Measurements from ENCODE around the gene FAM107B. TPM values are rescaled to one million over a fixed set of nuclear protein-coding genes. Genes with fewer than 3 reads are reported as not detected.
"Not testable (repeated sequence)": the region's sequence is repeated elsewhere in the genome, so short reads cannot be mapped to it uniquely, and the experiment has no call there.

Gene FAM107B
- total and polyA plus RNA-seq, 7 experiments from 2014 or later, result 167 to 236 (median 211) TPM

DNA sequence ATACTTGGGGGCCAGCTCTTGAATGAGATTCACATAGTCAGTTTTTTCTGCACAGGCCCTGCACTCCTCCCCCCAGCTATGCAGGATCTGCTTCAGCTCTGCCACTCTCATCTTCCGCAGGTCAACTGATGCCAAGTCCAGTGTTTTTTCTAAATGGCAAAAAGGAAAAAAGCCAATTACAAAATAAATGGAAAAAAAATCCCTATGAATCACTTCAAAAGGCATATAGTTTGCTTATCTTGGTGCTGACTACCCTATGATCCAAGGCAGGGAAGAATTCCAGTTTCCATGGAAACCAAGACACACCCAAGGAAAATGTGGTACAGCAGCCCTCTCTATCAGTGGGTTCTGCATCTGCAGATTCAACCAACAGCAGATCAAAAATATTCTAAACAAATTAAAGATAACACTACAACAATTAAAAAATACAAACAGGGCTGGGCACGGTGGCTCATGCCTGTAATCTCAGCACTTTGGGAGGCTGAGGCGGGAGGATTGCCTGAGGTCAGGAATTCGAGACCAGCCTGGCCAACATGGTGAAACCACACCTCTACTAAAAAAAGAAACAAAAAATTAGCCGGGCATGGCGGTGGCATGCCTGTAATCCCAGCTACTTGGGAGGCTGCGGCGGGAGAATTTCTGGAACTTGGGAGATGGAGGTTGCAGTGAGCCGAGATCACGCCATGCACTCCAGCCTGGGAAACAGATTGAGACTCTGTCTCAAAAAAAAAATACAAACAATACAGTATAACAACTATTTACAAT, 45.5 kb upstream of the FAM107B start:
- intact Hi-C loops (cut with micrococcal nuclease), result loop anchor here (5.0 kb wide), 3 partner anchors 173 to 1033 kb away; no protein-coding TSS in a partner anchor
- Histone ChIP-seq H3K27me3 (ENCODE audit: control insufficient read depth in 2 of 2, insufficient read depth in 2 of 2, low read length in 2 of 2) (no peaks in the 10 kb centered on the region), H3K4me3 (ENCODE audit: low read length) (no peak overlapping the region), H3K36me3 (ENCODE audit: control insufficient read depth in 2 of 3, insufficient read depth in 3 of 3, low read length in 3 of 3) (no peaks in the 10 kb centered on the region), H3K9me3 (ENCODE audit: control insufficient read depth in 2 of 3, low read length in 3 of 3) (no peaks in the 10 kb centered on the region), H3K4me1 (ENCODE audit: control insufficient read depth in 2 of 2, insufficient read depth in 2 of 2, low read length in 2 of 2) (no peaks in the 10 kb centered on the region), H3K27ac (ENCODE audit: low read depth, low read length) (no peak overlapping the region)
- Mint-ChIP-seq H3K4me3 (no peak overlapping the region), H3K4me1 (peaks cover 0 to 11% (median 0%) of the 10 kb centered on the region in 7 donors), H3K27ac (peak overlapping the region in 1 of 9 donors; percentile 4), H3K36me3 (peaks cover 0 to 2% (median 0%) of the 10 kb centered on the region in 5 donors), H3K27me3 (no peaks in the 10 kb centered on the region), H3K9me3 (no peaks in the 10 kb centered on the region)
- ChIA-PET CTCF (interaction anchor here (1.2 to 1.3 kb wide), 2 partner anchors 283 to 285 kb away, joined by 3 read pairs; no protein-coding TSS in a partner anchor), POLR2A (interaction anchor here (0.9 kb wide), 1 partner anchor 17 kb away, joined by 3 read pairs; the partner anchor contains the start of gene CDNF)
- DNase-seq (no peak), ATAC-seq (no peak)

DNA sequence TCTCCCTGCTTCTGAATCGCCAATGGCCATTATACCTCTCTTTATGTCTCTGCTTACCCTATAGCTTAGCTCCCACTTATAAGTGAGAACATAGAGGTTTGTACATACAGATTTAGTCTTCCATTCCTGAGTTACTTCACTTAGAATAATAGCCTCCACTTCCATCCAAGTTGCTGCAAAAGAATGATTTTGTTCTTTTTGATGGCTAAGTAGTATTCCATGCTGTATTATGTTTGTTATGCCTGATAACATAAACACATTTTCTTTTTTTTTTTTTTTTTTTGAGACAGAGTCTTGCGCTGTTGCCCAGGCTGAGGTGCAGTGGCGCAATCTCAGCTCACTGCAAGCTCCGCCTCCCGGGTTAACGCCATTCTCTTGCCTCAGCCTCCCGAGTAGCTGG, 42.0 kb upstream of the FAM107B start:
- H3K27ac ChIP-seq (ENCODE audit: low read depth, low read length); H3K4me1 ChIP-seq (ENCODE audit: control insufficient read depth in 2 of 2, insufficient read depth in 2 of 2, low read length in 2 of 2); H3K4me3 ChIP-seq (ENCODE audit: low read length); POLR2A ChIA-PET; intact Hi-C loops (cut with micrococcal nuclease); DNase-seq; H3K27me3 Mint-ChIP-seq; ATAC-seq; H3K36me3 Mint-ChIP-seq; H3K27me3 ChIP-seq (ENCODE audit: control insufficient read depth in 2 of 2, insufficient read depth in 2 of 2, low read length in 2 of 2); H3K27ac Mint-ChIP-seq; H3K4me3 Mint-ChIP-seq; H3K9me3 Mint-ChIP-seq; H3K36me3 ChIP-seq (ENCODE audit: control insufficient read depth in 2 of 3, insufficient read depth in 3 of 3, low read length in 3 of 3); H3K9me3 ChIP-seq (ENCODE audit: control insufficient read depth in 2 of 3, low read length in 3 of 3): not testable (repeated sequence)
- CTCF ChIA-PET, result interaction anchor here (0.7 kb wide), 1 partner anchor 48 kb away, joined by 4 read pairs; no protein-coding TSS in a partner anchor
- H3K4me1 Mint-ChIP-seq, result peaks cover 0 to 14% (median 7%) of the 10 kb centered on the region in 7 donors

DNA sequence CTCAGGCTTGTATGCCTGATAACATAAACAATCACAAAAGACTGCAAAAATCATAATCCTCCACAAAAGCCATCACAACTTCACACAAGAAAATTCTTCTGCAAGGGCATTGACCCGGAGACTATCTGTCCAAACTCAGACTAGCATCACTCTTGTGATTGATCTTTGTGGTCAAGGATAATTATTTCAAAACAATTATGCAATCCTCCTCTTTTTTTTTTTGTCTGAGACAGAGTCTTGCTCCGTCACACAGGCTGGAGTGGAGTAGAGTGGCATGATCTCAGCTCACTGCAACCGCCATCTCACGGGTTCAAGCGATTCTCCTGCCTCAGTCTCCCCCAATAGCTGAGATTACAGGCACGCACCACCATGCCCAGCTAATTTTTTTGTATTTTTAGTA, 41.0 kb upstream of the FAM107B start:
- H3K27ac Mint-ChIP-seq, result no peak overlapping the region
- H3K4me3 ChIP-seq (ENCODE audit: low read length), result no peak overlapping the region
- H3K27ac ChIP-seq (ENCODE audit: low read depth, low read length), result no peak overlapping the region
- H3K4me1 ChIP-seq (ENCODE audit: control insufficient read depth in 2 of 2, insufficient read depth in 2 of 2, low read length in 2 of 2), result peaks cover 4% of the 10 kb centered on the region in 2 donors
- H3K36me3 ChIP-seq (ENCODE audit: control insufficient read depth in 2 of 3, insufficient read depth in 3 of 3, low read length in 3 of 3), result no peaks in the 10 kb centered on the region
- H3K36me3 Mint-ChIP-seq, result peaks cover 0 to 2% (median 0%) of the 10 kb centered on the region in 5 donors
- no peak overlapping the region for H3K4me3 Mint-ChIP-seq
- ChIA-PET POLR2A (no interaction called here), CTCF (no interaction called here)
- no peaks in the 10 kb centered on the region for H3K9me3 Mint-ChIP-seq
- H3K27me3 ChIP-seq (ENCODE audit: control insufficient read depth in 2 of 2, insufficient read depth in 2 of 2, low read length in 2 of 2), result no peaks in the 10 kb centered on the region
- intact Hi-C loops (cut with micrococcal nuclease), result no loop called here
- DNase-seq (no peak), ATAC-seq (no peak)
- H3K9me3 ChIP-seq (ENCODE audit: control insufficient read depth in 2 of 3, low read length in 3 of 3), result no peaks in the 10 kb centered on the region
- peaks cover 0 to 11% (median 7%) of the 10 kb centered on the region in 7 donors for H3K4me1 Mint-ChIP-seq
- H3K27me3 Mint-ChIP-seq, result no peaks in the 10 kb centered on the region

DNA sequence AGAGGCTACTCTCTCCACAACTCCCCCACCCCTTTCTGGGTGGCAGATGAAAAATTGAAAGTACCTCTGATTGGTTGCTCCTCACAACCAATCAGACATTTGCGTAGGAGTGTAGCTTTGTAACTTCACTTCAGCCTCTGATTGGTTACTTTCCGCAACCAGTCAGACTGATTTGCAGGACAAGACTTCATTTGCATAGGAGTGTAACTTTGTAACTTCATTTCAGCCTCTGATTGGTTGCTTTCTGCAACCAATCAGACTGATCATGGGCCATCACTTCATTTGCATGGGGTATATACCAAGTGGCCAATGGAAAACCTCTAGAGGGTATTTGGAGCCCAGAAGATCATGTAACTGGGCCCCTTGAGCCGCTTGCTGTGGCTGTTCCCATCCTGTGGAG, 37.6 kb upstream of the FAM107B start:
- Histone ChIP-seq H3K9me3 (ENCODE audit: control insufficient read depth in 2 of 3, low read length in 3 of 3) (no peaks in the 10 kb centered on the region), H3K27me3 (ENCODE audit: control insufficient read depth in 2 of 2, insufficient read depth in 2 of 2, low read length in 2 of 2) (no peaks in the 10 kb centered on the region), H3K27ac (ENCODE audit: low read depth, low read length) (no peak overlapping the region), H3K4me3 (ENCODE audit: low read length) (no peak overlapping the region), H3K36me3 (ENCODE audit: control insufficient read depth in 2 of 3, insufficient read depth in 3 of 3, low read length in 3 of 3) (no peaks in the 10 kb centered on the region), H3K4me1 (ENCODE audit: control insufficient read depth in 2 of 2, insufficient read depth in 2 of 2, low read length in 2 of 2) (peaks cover 4% of the 10 kb centered on the region in 2 donors)
- peaks cover 0 to 2% (median 0%) of the 10 kb centered on the region in 5 donors for H3K36me3 Mint-ChIP-seq
- peak overlapping the region in 2 of 9 donors; percentile 49 to 92 for H3K27ac Mint-ChIP-seq
- ATAC-seq (no peak), DNase-seq (peak in 1 of 9 donors; percentile 27)
- H3K4me1 Mint-ChIP-seq, result peaks cover 0 to 12% (median 8%) of the 10 kb centered on the region in 7 donors
- ChIA-PET CTCF (no interaction called here), POLR2A (interaction anchor here (0.7 kb wide), 1 partner anchor 278 kb away, joined by 3 read pairs; no protein-coding TSS in a partner anchor)
- intact Hi-C loops (cut with micrococcal nuclease), result no loop called here
- H3K27me3 Mint-ChIP-seq, result peaks cover 0 to 4% (median 0%) of the 10 kb centered on the region in 5 donors
- peak overlapping the region in 1 of 10 donors; percentile 87 for H3K4me3 Mint-ChIP-seq
- no peaks in the 10 kb centered on the region for H3K9me3 Mint-ChIP-seq

DNA sequence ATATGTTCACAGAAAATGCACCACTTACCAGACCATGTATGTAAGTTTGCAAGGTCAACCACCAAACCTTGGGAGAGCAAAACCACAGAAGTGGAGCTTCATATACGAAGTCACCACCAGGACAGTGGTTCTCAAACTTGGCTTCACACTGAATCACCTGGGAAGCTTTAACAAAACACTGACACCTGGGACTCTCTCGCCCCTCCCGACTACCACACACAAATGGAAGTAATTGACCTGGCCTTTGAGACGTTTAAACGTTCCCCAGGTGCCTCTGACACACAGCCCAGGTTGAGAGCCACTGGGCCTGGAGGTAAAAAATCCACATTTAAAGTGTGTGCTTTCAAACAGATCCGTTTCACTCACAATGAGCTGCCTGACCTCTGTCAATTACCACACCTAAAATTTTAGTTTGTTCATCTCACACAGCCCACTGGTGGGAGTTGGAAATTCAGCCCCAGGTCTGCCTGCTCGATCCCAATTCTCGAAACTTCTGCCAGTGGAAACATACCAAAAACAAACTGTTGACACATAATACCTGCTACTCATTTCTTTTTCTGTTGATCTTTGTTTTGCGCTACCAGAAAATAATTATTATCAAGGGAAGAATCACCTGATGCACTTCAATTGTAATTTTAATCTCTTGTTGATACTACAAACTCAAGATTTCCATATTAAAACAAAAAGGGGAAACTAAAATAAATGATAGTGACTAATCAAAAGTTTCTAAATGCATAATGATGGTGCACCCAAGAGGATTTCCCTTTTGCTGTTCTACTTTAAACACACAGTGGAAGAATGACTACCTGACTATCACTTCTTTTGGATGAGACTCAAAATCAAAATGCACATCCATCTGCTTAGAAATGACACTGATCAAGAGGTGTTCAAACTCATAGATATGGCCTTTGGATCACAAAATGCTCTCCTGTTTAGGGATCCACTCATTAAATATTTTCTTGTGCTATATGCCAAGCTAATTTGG, 36.6 kb upstream of the FAM107B start:
- no peaks in the 10 kb centered on the region for H3K27me3 ChIP-seq (ENCODE audit: control insufficient read depth in 2 of 2, insufficient read depth in 2 of 2, low read length in 2 of 2)
- peaks cover 4% of the 10 kb centered on the region in 2 donors for H3K4me1 ChIP-seq (ENCODE audit: control insufficient read depth in 2 of 2, insufficient read depth in 2 of 2, low read length in 2 of 2)
- ChIA-PET POLR2A (no interaction called here), CTCF (no interaction called here)
- no peaks in the 10 kb centered on the region for H3K9me3 ChIP-seq (ENCODE audit: control insufficient read depth in 2 of 3, low read length in 3 of 3)
- peaks cover 0 to 12% (median 8%) of the 10 kb centered on the region in 7 donors for H3K4me1 Mint-ChIP-seq
- no peak overlapping the region for H3K4me3 Mint-ChIP-seq
- ATAC-seq (no peak), DNase-seq (no peak)
- intact Hi-C loops (cut with micrococcal nuclease), result no loop called here
- H3K27ac ChIP-seq (ENCODE audit: low read depth, low read length), result no peak overlapping the region
- peak overlapping the region in 1 of 9 donors; percentile 72 for H3K27ac Mint-ChIP-seq
- H3K4me3 ChIP-seq (ENCODE audit: low read length), result no peak overlapping the region
- H3K36me3 ChIP-seq (ENCODE audit: control insufficient read depth in 2 of 3, insufficient read depth in 3 of 3, low read length in 3 of 3), result no peaks in the 10 kb centered on the region
- H3K36me3 Mint-ChIP-seq, result peaks cover 0 to 2% (median 0%) of the 10 kb centered on the region in 5 donors
- no peaks in the 10 kb centered on the region for H3K9me3 Mint-ChIP-seq
- H3K27me3 Mint-ChIP-seq, result peaks cover 0 to 9% (median 0%) of the 10 kb centered on the region in 5 donors

DNA sequence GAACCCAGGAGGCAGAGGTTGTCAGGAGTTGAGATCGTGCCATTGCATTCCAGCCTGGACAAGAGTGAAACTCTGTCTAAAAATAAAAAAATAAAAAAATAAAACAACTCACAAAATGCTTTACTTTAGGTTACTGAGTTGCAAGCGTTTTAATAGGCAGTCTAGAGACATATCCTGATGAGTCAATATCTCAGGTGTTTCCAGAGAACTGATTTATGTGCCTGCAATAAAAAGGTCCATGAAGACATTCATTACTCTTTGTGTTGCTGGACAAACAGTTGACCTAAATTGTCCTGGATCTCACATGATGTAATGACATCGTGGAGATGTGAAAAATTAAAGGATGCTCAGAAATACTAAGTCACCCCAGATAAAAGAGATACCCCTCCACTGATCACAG, 31.6 kb upstream of the FAM107B start:
- no peak overlapping the region for H3K4me3 ChIP-seq (ENCODE audit: low read length)
- no peaks in the 10 kb centered on the region for H3K4me1 ChIP-seq (ENCODE audit: control insufficient read depth in 2 of 2, insufficient read depth in 2 of 2, low read length in 2 of 2)
- H3K27me3 ChIP-seq (ENCODE audit: control insufficient read depth in 2 of 2, insufficient read depth in 2 of 2, low read length in 2 of 2), result no peaks in the 10 kb centered on the region
- no peaks in the 10 kb centered on the region for H3K36me3 Mint-ChIP-seq
- intact Hi-C loops (cut with micrococcal nuclease), result no loop called here
- ATAC-seq (no peak), DNase-seq (no peak)
- no peaks in the 10 kb centered on the region for H3K9me3 Mint-ChIP-seq
- H3K4me1 Mint-ChIP-seq, result peaks cover 0 to 5% (median 1%) of the 10 kb centered on the region in 7 donors
- H3K27ac Mint-ChIP-seq, result no peak overlapping the region
- no peak overlapping the region for H3K4me3 Mint-ChIP-seq
- POLR2A ChIA-PET, result no interaction called here
- H3K27ac ChIP-seq (ENCODE audit: low read depth, low read length), result no peak overlapping the region
- CTCF ChIA-PET, result no interaction called here
- H3K9me3 ChIP-seq (ENCODE audit: control insufficient read depth in 2 of 3, low read length in 3 of 3), result no peaks in the 10 kb centered on the region
- H3K27me3 Mint-ChIP-seq, result peaks cover 0 to 16% (median 4%) of the 10 kb centered on the region in 5 donors
- H3K36me3 ChIP-seq (ENCODE audit: control insufficient read depth in 2 of 3, insufficient read depth in 3 of 3, low read length in 3 of 3), result no peaks in the 10 kb centered on the region
